H1 (cell line): ENCODE measurements around the gene GPR21. TPM values are rescaled to one million over a fixed set of nuclear protein-coding genes. Genes with fewer than 3 reads are reported as not detected.

Experiments
- CTCF ChIA-PET: fragments of 300-600 bp; sonication (Branson Sonifier 250); formaldehyde crosslinking; loops from one replicate; lab custom pipeline; 2021; ENCODE audit not compliant: partially characterized antibody; lab: Charles Lee
- POLR2A ChIA-PET: fragments of 300-600 bp; sonication (Branson Sonifier 250); formaldehyde crosslinking; loops from one replicate; lab custom pipeline; 2021; ENCODE audit warnings: inconsistent platforms; ENCODE audit not compliant: partially characterized antibody; lab: Charles Lee
- DNase-seq, 2 experiments: peaks; one replicate each; pipeline versions ENCODE4 v3.0.0 to v3.0.0-alpha.2; 2010 to 2022; ENCODE audit warnings: low spot score in 2 of 2, low read depth in 1 of 2, mixed read lengths in 1 of 2
- FAIRE-seq: peaks from 2 replicates; lab custom pipeline; 2011; peaks lifted over from hg19 to GRCh38; lab: Jason Lieb, UNC
- H2AFZ ChIP-seq: 2 replicates; pipeline ENCODE4 v1.8.1; 2012; ENCODE audit warnings: low read length, inconsistent platforms
- H2AK5ac ChIP-seq: 2 replicates; pipeline ENCODE4 v1.6.1; 2013; ENCODE audit warnings: low read depth, low read length
- H2BK120ac ChIP-seq: replicated peaks from 2 replicates; pipeline ENCODE3; 2013; ENCODE audit warnings: low read depth, low read length, inconsistent platforms
- H2BK12ac ChIP-seq: 2 replicates; pipeline ENCODE4 v1.6.1; 2013; ENCODE audit warnings: low read depth, low read length
- H2BK15ac ChIP-seq: 2 replicates; pipeline ENCODE4 v1.6.1; 2013; ENCODE audit warnings: low read length
- H2BK20ac ChIP-seq: 2 replicates; pipeline ENCODE4 v1.6.1; 2013; ENCODE audit warnings: low read length
- H2BK5ac ChIP-seq: 2 replicates; pipeline ENCODE4 v1.6.1; 2013; ENCODE audit warnings: low read depth, low read length
- H3K14ac ChIP-seq: 2 replicates; pipeline ENCODE4 v1.6.1; 2013; ENCODE audit warnings: inconsistent platforms; ENCODE audit not compliant: insufficient read length
- H3K18ac ChIP-seq: 2 replicates; pipeline ENCODE4 v1.6.1; 2013; ENCODE audit warnings: low read length; ENCODE audit errors: extremely low read depth
- H3K23ac ChIP-seq: 2 replicates; pipeline ENCODE4 v1.6.1; 2013; ENCODE audit warnings: inconsistent platforms; ENCODE audit not compliant: insufficient read length
- H3K23me2 ChIP-seq: 2 replicates; pipeline ENCODE4 v1.6.1; 2013; ENCODE audit warnings: low read depth, low read length
- H3K27ac ChIP-seq: 2 replicates; pipeline ENCODE4 v1.6.1; 2011; ENCODE audit warnings: low read depth, low read length, inconsistent platforms
- H3K27me3 ChIP-seq, 4 experiments: replicated peaks in 1 of 4; 1 replicate in 1 of 4; 2 replicates in 3 of 4; pipeline versions ENCODE4 v1.6.1 to v1.8.1; 2011 to 2013; ENCODE audit warnings: low read length in 3 of 4, mild to moderate bottlenecking in 3 of 4, inconsistent platforms in 2 of 4, mixed read lengths in 2 of 4, moderate library complexity in 1 of 4; ENCODE audit not compliant: control insufficient read depth in 3 of 4, insufficient read depth in 3 of 4; ENCODE audit errors: extremely low read depth in 1 of 4
- H3K36me3 ChIP-seq, 4 experiments: 2 replicates each; pipeline versions ENCODE4 v1.6.1 to v1.8.1; 2011 to 2013; ENCODE audit warnings: mild to moderate bottlenecking in 4 of 4, low read length in 3 of 4, moderate library complexity in 2 of 4, control low read depth in 1 of 4, inconsistent platforms in 1 of 4; ENCODE audit not compliant: insufficient read depth in 4 of 4, control insufficient read depth in 2 of 4
- H3K4ac ChIP-seq: replicated peaks from 2 replicates; pipeline ENCODE3; 2013; ENCODE audit warnings: low read length, low read depth, mixed read lengths, inconsistent platforms; ENCODE audit not compliant: insufficient read length
- H3K4me1 ChIP-seq, 4 experiments: replicated peaks in 1 of 4; 1 replicate in 1 of 4; 2 replicates in 3 of 4; pipeline versions ENCODE4 v1.6.1 to v1.8.1; 2011 to 2013; ENCODE audit warnings: low read length in 3 of 4, inconsistent platforms in 2 of 4, mixed read lengths in 1 of 4; ENCODE audit not compliant: insufficient read depth in 4 of 4, control insufficient read depth in 3 of 4
- H3K4me2 ChIP-seq, 2 experiments: 2 replicates each; pipeline versions ENCODE4 v1.6.1 to v1.8.1; 2011 to 2013; ENCODE audit warnings: low read depth in 2 of 2, low read length in 2 of 2, control low read depth in 1 of 2, inconsistent platforms in 1 of 2, mild to moderate bottlenecking in 1 of 2; ENCODE audit not compliant: insufficient read depth in 1 of 2
- H3K4me3 ChIP-seq, 4 experiments: fragments of 200-600, 300-600 bp in 1 of 4; sonication (generic), shearing (Covaris generic), sonication (Bioruptor Twin) in 1 of 4; 2 replicates each; pipeline versions ENCODE4 v1.5.1 to v1.8.1; 2011 to 2016; ENCODE audit warnings: low read length in 4 of 4, low read depth in 3 of 4, control low read depth in 2 of 4, inconsistent platforms in 2 of 4, mild to moderate bottlenecking in 2 of 4, mixed read lengths in 1 of 4, moderate library complexity in 1 of 4; ENCODE audit not compliant: insufficient read depth in 2 of 4; ENCODE audit errors: extremely low read depth in 1 of 4
- H3K56ac ChIP-seq: replicated peaks from 2 replicates; pipeline ENCODE3; 2013; ENCODE audit warnings: low read depth, mild to moderate bottlenecking, mixed read lengths, low read length, inconsistent platforms; ENCODE audit not compliant: insufficient read length
- H3K79me1 ChIP-seq: 2 replicates; pipeline ENCODE4 v1.6.1; 2013; ENCODE audit warnings: low read depth, low read length, control low read depth
- H3K79me2 ChIP-seq, 2 experiments: 2 replicates each; pipeline versions ENCODE4 v1.6.1 to v1.8.1; 2012 to 2013; ENCODE audit warnings: low read length in 2 of 2, mild to moderate bottlenecking in 2 of 2, inconsistent platforms in 1 of 2; ENCODE audit not compliant: insufficient read depth in 2 of 2, control insufficient read depth in 1 of 2
- H3K9ac ChIP-seq, 4 experiments: replicated peaks in 1 of 4; 1 replicate in 1 of 4; 2 replicates in 3 of 4; pipeline versions ENCODE4 v1.6.1 to v1.8.1; 2011 to 2013; ENCODE audit warnings: low read depth in 3 of 4, low read length in 3 of 4, control low read depth in 2 of 4, mild to moderate bottlenecking in 2 of 4, moderate library complexity in 2 of 4, inconsistent platforms in 1 of 4; ENCODE audit errors: extremely low read depth in 1 of 4
- H3K9me3 ChIP-seq, 2 experiments: 2 replicates each; pipeline versions ENCODE4 v1.6.1 to v1.8.1; 2012 to 2013; ENCODE audit warnings: mild to moderate bottlenecking in 2 of 2, moderate library complexity in 2 of 2, control low read depth in 1 of 2, inconsistent platforms in 1 of 2, low read depth in 1 of 2, low read length in 1 of 2, mixed read lengths in 1 of 2; ENCODE audit not compliant: insufficient read depth in 2 of 2
- H4K20me1 ChIP-seq, 2 experiments: replicated peaks in 1 of 2; 2 replicates each; pipeline versions ENCODE3 to v1.8.1; 2011 to 2013; ENCODE audit warnings: inconsistent platforms in 2 of 2, low read length in 2 of 2, mild to moderate bottlenecking in 1 of 2; ENCODE audit not compliant: insufficient read depth in 2 of 2, control insufficient read depth in 1 of 2
- H4K5ac ChIP-seq: 2 replicates; pipeline ENCODE4 v1.6.1; 2013; ENCODE audit warnings: low read length, low read depth, mixed read lengths, inconsistent platforms; ENCODE audit not compliant: insufficient read length
- H4K8ac ChIP-seq: 2 replicates; pipeline ENCODE4 v1.8.0; 2013; ENCODE audit warnings: mild to moderate bottlenecking, moderate library complexity, low read length, inconsistent platforms; ENCODE audit not compliant: insufficient read depth; ENCODE audit errors: extremely low read depth
- H4K91ac ChIP-seq: replicated peaks from 2 replicates; pipeline ENCODE3; 2013; ENCODE audit warnings: low read length, mixed read lengths, inconsistent platforms; ENCODE audit not compliant: insufficient read length
- CBX8 ChIP-seq: fragments of 300-800, 300-1000 bp; sonication (generic); IDR thresholded peaks from 2 replicates; pipeline ENCODE4 v1.7.1; 2016; ENCODE audit warnings: low read depth, low read length, borderline replicate concordance
- WGBS, 2 experiments: shearing (Covaris generic) in 1 of 2; methylation state at CpG; one replicate each; pipeline versions ENCODE4 v1.1.6 to v1.1.7; 2013 to 2015; ENCODE audit warnings: low lambda C conversion rate in 2 of 2, mixed read lengths in 2 of 2, inconsistent platforms in 1 of 2, low coverage in 1 of 2, missing lambda C conversion rate in 1 of 2; ENCODE audit not compliant: insufficient replicate concordance in 2 of 2, insufficient coverage in 1 of 2, insufficient read length in 1 of 2; ENCODE audit errors: extremely low coverage in 1 of 2, missing lambda C conversion rate in 1 of 2; 5-methylcytosine and 5-hydroxymethylcytosine counted together
- polyA plus RNA-seq, 7 experiments: library from polyadenylated mRNA; depleted of rRNA in 3 of 7; stranded (reverse) in 5 of 7; unstranded in 2 of 7; fragments of >200 nt in 5 of 7; fragments of 200-250 nt in 2 of 7; gene quantifications; 1 replicate in 5 of 7; 2 replicates in 1 of 7; 4 replicates in 1 of 7; pipeline versions ENCODE4 v1.2.1 to v1.2.3, GENCODE V29; 2011 to 2013; ENCODE audit warnings: missing spikeins in 2 of 7, mixed read lengths in 2 of 7
- total RNA-seq: library from RNA; stranded (reverse); fragmentation: NEBNext Ultra II Directional; extraction: Animal tissue kit (Norgen Biotek cat#: 25700); gene quantifications from 2 replicates; pipeline ENCODE4 v1.2.1, GENCODE V29; 2021

Gene GPR21
- total and polyA plus RNA-seq, 2 of the 8 experiments (the other 6 are each of a cell fraction or from before 2014, with no cell fraction given): 0.58 to 0.71 TPM

- no peak overlapping the region for H3K9ac ChIP-seq
- no peak overlapping the region for H3K18ac ChIP-seq
- H2BK120ac ChIP-seq: no peak overlapping the region
- no peaks in the 10 kb centered on the region for H3K79me1 ChIP-seq
- no peak overlapping the region for H3K23ac ChIP-seq
- no peak overlapping the region for H4K8ac ChIP-seq
- H3K56ac ChIP-seq: no peak overlapping the region
- peaks cover 8 to 25% (median 19%) of the 10 kb centered on the region in 4 experiments; a peak in 7 of 8 replicates for H3K36me3 ChIP-seq
- H3K4me2 ChIP-seq: no peak overlapping the region
- H2AFZ ChIP-seq: no peak overlapping the region
- H3K4me1 ChIP-seq: peaks cover 0 to 2% (median 0%) of the 10 kb centered on the region in 4 experiments; a peak in 1 of 7 replicates
- no peak for DNase-seq
- H3K4me3 ChIP-seq: no peak overlapping the region
- no peak overlapping the region for H2BK12ac ChIP-seq
- CTCF ChIA-PET: interaction anchor here (1.0 to 2.1 kb wide), 2 partner anchors 11 to 28 kb away, joined by 3 to 6 read pairs; no protein-coding TSS in a partner anchor
- no peak overlapping the region for H3K27ac ChIP-seq
- H4K5ac ChIP-seq: no peak overlapping the region
- H4K20me1 ChIP-seq: no peaks in the 10 kb centered on the region
- POLR2A ChIA-PET: interaction anchor here (1.3 to 1.4 kb wide), 2 partner anchors 14 to 159 kb away, joined by 4 to 6 read pairs; no protein-coding TSS in a partner anchor
- H3K23me2 ChIP-seq: no peaks in the 10 kb centered on the region
- H3K4ac ChIP-seq: no peak overlapping the region
- H3K79me2 ChIP-seq: no peaks in the 10 kb centered on the region
- no peak overlapping the region for H4K91ac ChIP-seq
- H2BK20ac ChIP-seq: no peak overlapping the region
- H3K9me3 ChIP-seq: no peaks in the 10 kb centered on the region
- FAIRE-seq: no peak
- no peak overlapping the region for H3K14ac ChIP-seq
- no peak overlapping the region for H2BK15ac ChIP-seq
- H2BK5ac ChIP-seq: no peak overlapping the region
- H2AK5ac ChIP-seq: no peak overlapping the region
- no peaks in the 10 kb centered on the region for H3K27me3 ChIP-seq
- WGBS, 2 experiments: 98% methylated on average over 2 of the region's 2 CpGs; no CpG with 5 or more reads in 1 of the 2 experiments
- TF ChIP-seq CBX8: no peak
These were observed 29.7 kb downstream of the GPR21 start for GRCh38 chr9:123063177-123063598.
